ACHN (cell line): Measurements from ENCODE around the gene IL32.
"Not testable (repeated sequence)": the region's sequence is repeated elsewhere in the genome, so short reads cannot be mapped to it uniquely, and the experiment has no call there.

Experiments used
- DNase-seq: peaks from one replicate; pipeline ENCODE4 v3.0.0-alpha.2; 2015
- in situ Hi-C: cut with HindIII; loops from 2 replicates; pipeline ENCODE4 v1.10.0; 2017; ENCODE audit warnings: low sequenced_read_pairs, low pct_ligation_motif_present, low pct_unique_long_range_greater_than_20kb

Gene IL32

DNA sequence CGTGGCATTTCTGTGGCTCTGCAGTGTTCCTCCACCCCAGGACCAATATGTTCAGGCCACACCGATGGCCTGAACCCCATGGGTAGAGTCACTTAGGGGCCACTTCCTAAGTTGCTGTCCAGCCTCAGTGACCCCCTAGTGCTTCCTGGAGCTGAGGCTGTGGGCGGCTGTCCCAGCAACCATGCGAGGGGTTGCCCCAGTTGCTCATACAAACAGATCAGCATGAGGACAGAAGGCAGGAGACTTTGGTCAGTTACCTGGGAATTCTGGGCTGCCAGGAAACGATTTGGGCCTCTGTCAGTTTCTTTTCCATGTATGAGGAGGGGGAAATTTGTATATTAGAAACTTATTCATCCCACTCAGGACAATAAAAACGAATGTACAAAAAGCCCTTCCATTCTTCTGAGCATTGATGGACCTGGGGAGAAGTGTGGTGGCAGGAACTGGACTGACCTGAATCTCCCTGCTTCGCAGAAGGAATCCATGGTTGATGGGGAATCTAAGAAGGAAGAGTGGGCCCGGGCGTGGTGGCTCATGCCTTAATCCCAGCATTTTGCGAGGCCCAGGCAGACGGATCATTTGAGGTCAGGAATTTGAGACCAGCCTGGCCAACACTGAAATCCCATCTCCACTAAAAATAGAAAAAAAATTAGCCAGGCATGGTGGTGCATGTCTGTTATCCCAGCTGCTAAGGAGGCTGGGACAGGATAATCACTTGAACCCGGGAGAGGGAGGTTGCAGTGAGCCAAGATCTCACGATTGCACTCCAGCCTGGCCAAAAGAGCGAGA lies 4.9 kb upstream of the IL32 start:
- in situ Hi-C loops: no loop called here
- no peak for DNase-seq

DNA sequence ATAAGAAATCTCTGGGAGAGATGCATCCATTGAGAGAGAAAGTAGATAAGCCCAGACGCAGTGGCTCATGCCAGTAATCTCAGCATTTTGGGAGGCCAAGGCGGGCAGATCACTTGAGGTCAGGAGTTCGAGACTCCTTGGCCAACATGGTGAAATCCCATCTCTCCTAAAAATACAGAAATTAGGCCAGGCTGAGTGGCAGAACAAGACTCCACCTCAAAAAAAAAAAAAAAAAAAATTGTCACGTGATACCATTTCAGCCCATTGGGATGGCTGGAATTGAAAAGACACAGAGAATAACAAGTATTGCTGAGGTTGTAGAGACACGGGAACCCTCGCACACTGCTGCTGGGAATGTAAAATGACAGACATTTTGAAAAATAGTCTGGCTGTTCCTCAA lies 2.9 kb upstream of the IL32 start:
- no peak for DNase-seq
- in situ Hi-C loops: no loop called here

DNA sequence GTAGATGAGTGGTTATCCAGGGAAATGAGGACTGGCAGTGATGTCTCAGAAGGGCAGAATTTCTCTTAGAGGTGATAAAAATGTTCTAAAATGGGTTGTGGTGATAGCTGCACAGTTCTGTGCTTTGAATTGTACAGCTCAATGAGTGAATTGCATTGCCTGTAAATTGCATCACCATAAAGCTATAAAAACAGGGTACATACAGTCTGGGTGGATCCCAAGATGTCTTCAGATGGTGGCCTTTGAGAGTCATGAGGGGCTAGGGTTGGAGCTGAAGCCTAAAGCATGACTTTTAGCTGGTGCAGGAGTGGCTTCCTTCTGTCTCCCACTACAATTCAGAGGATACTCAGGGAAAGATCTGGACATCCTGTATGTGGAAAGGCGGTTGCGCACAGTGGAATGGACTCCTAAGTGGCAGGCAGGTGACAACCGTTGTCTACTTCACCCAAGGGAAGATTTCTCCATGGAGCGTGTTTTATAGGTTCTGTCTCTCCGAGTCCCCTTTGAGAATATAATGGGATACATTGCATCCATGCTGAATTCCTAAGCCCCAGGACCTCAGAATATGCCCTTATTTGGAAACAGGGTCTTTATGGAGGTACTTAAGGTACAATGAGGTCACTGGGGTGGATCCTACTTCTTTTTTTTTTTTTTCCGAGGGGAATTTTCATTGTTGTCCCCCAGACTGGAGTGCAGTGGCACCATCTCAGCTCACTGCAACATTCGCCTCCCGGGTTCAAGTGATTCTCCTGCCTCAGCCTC lies 1.6 kb upstream of the IL32 start:
- in situ Hi-C loops: no loop called here
- no peak for DNase-seq

DNA sequence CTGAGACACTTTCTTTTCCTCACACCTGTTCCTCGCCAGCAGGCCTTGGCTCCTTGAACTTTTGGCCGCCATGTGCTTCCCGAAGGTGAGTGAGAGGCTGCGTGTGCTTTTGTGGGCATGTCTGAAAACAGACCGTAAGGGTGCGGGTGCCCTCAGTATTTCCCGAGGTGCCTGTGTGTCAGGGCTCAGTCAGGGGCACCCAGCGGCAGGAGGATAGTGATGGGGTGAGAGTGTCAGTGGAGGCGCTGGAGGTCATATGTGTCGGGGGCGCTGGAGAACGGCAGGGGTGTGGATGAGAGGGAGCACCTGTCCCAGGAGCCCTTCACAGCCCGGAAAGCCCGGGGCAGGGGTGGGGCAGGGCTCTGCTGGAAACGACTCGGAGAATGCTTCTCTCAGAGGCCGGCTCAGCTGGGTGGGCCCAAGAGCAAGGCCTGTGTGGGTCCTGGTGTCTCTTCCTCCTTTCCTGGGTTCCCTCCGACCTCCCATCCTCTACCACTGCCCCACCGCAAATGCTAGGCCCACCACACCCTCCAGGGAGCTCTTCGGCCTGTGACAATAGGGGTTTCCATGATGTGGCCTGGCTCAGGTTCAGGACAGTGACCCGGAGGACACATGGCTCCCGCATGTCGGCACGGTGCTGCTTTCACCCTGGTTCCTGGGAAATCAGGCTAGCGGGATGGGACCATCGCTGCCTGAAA lies 451 bp downstream of the IL32 start:
- DNase-seq: no peak
- in situ Hi-C loops: no loop called here

- DNase-seq: no peak
- in situ Hi-C loops: no loop called here
Measured at GRCh38 chr16:3066440-3066748, 954 bp downstream of the IL32 start.

- DNase-seq: no peak
- in situ Hi-C loops: no loop called here
Measured at GRCh38 chr16:3068487-3068886, 3.0 kb downstream of the IL32 start.

DNA sequence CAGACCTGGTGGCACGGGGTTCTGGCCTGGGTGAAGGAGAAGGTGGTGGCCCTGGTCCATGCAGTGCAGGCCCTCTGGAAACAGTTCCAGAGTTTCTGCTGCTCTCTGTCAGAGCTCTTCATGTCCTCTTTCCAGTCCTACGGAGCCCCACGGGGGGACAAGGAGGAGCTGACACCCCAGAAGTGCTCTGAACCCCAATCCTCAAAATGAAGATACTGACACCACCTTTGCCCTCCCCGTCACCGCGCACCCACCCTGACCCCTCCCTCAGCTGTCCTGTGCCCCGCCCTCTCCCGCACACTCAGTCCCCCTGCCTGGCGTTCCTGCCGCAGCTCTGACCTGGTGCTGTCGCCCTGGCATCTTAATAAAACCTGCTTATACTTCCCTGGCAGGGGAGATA lies 3.7 kb downstream of the IL32 start:
- in situ Hi-C loops, DNase-seq: not testable (repeated sequence)

- no peak for DNase-seq
- in situ Hi-C loops: no loop called here
Measured at GRCh38 chr16:3070608-3071111, 5.2 kb downstream of the IL32 start.

DNA sequence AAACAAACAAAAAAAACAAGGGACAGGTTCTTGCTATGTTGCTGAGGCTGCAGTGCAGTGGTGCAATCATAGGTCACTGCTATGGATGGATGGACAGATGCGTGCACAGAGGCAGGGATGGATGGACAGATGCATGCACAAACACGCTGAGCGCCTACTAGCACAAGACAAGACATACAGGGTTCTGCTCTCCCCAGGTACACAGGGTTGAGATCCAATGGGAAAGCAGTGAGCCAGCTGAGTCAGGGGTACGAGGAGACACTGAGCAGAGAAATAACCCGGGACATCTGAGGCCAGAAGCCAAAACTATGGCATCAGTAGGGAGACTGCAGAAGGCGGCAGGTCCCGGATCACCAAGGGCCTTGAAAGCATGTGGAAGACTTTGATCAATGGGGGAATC lies 6.2 kb downstream of the IL32 start:
- in situ Hi-C loops: no loop called here
- DNase-seq: no peak

GRCh38 chr16:3072148-3072547 lies 6.7 kb downstream of the IL32 start:
- in situ Hi-C loops, DNase-seq: not testable (repeated sequence)

- DNase-seq, in situ Hi-C loops: not testable (repeated sequence)
Measured at GRCh38 chr16:3072576-3073263, 7.3 kb downstream of the IL32 start.

GRCh38 chr16:3073448-3073847 lies 8.0 kb downstream of the IL32 start:
- DNase-seq: no peak
- in situ Hi-C loops: no loop called here

GRCh38 chr16:3074860-3075522 lies 9.6 kb downstream of the IL32 start:
- DNase-seq: no peak
- in situ Hi-C loops: no loop called here

GRCh38 chr16:3075523-3075915 lies 10.1 kb downstream of the IL32 start:
- in situ Hi-C loops: no loop called here
- no peak for DNase-seq

DNA sequence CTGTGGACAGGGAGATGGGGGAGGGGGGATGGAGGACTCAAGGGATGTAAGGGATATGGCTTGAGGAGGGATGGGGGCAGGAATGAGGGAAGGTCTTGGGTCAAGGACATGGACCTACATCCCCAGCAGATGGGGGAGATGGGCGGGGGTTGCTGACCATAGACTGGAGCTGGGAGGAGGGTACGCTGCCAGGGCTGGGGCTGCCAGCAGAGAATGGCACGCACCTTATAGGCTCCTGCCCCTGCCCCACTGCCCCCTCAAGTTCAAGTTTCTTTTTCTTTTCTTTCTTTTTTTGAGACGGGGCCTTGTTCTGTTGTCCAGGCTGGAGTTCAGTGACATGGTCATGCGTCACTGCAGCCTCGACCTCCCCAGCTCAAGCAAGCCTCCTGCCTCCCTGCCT lies 10.5 kb downstream of the IL32 start:
- in situ Hi-C loops: not testable (repeated sequence)

GRCh38 chr16:3076577-3076976 lies 11.1 kb downstream of the IL32 start:
- in situ Hi-C loops: no loop called here
- no peak for DNase-seq

More for the DNA sequence above, 10.5 kb downstream of the IL32 start:
- DNase-seq: not testable (repeated sequence)

GRCh38 chr16:3080024-3080423 lies 14.6 kb downstream of the IL32 start:
- in situ Hi-C loops: no loop called here
- DNase-seq: no peak

DNA sequence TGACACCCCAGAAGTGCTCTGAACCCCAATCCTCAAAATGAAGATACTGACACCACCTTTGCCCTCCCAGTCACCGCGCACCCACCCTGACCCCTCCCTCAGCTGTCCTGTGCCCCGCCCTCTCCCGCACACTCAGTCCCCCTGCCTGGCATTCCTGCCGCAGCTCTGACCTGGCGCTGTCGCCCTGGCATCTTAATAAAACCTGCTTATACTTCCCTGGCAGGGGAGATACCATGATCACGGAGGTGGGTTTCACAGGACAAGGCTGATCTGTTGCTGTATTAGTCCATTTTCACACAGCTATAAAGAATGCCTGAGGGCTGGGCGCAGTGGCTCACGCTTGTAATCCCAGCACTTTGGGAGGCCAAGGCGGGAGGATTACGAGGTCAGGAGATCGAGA lies 16.5 kb downstream of the IL32 start:
- in situ Hi-C loops, DNase-seq: not testable (repeated sequence)
